Prostate gland (tissue), 2 donors: ENCODE data around the gene DNAJC16. TPM values are rescaled to one million over a fixed set of nuclear protein-coding genes. Genes with fewer than 3 reads are reported as not detected.

Experiments
- DNase-seq: peaks from one replicate; pipeline ENCODE4 v3.0.0-alpha.2; 2019; ENCODE audit warnings: low spot score
- H3K27ac ChIP-seq, 2 donors: fragments of 200-600 bp; sonication (generic); 2 replicates each; pipeline ENCODE4 v1.5.1; 2017 to 2019
- H3K27me3 ChIP-seq: fragments of 200-600 bp; sonication (generic); replicated peaks from 2 replicates; pipeline ENCODE4 v1.5.1; 2019; ENCODE audit not compliant: insufficient read depth
- H3K36me3 ChIP-seq, 2 donors: fragments of 200-600 bp; sonication (generic); 1 replicate in 1 of 2; 2 replicates in 1 of 2; pipeline versions ENCODE4 v1.5.1 to v1.8.1; 2017 to 2019
- H3K4me1 ChIP-seq: fragments of 200-600 bp; sonication (generic); replicated peaks from 2 replicates; pipeline ENCODE4 v1.5.1; 2019
- H3K4me3 ChIP-seq, 2 donors: fragments of 200-600 bp; sonication (generic); 2 replicates each; pipeline ENCODE4 v1.5.1; 2017 to 2019
- H3K9me3 ChIP-seq: fragments of 200-600 bp; sonication (generic); 2 replicates; pipeline ENCODE4 v1.5.1; 2017
- CTCF ChIP-seq, 4 experiments: fragments of 200-600 bp in 2 of 4; fragments of 450-650 bp in 2 of 4; sonication (generic) in 2 of 4; IDR thresholded peaks; 1 replicate in 3 of 4; 2 replicates in 1 of 4; pipeline ENCODE4 v1.5.1; 2016 to 2019; ENCODE audit warnings: antibody characterized with exemption in 4 of 4, mild to moderate bottlenecking in 2 of 4, moderate library complexity in 2 of 4
- POLR2A ChIP-seq: fragments of 450-650 bp; IDR thresholded peaks from one replicate; pipeline ENCODE4 v1.6.1; 2016; ENCODE audit warnings: antibody characterized with exemption, mild to moderate bottlenecking
- POLR2AphosphoS5 ChIP-seq: sonication (generic); formaldehyde crosslinking; IDR thresholded peaks from one replicate; pipeline ENCODE4 v1.6.1; 2017; ENCODE audit warnings: antibody characterized with exemption
- WGBS: methylation state at CpG from one replicate; pipeline ENCODE4 v1.1.5; 2018; 5-methylcytosine and 5-hydroxymethylcytosine counted together
- intact Hi-C: fragments of 100-400 bp; cut with DNase I; formaldehyde crosslinking; loops from one replicate; pipeline ENCODE4 v1.14.2; 2022
- total RNA-seq, 2 donors: library from RNA; depleted of rRNA; stranded (reverse); fragments of >200 nt; gene quantifications; one replicate each; pipeline ENCODE4 v1.1.0, GENCODE V29; 2016

Gene DNAJC16
- total RNA-seq, 2 donors from 2014 or later: 21.5 to 27.2 TPM

GRCh38 chr1:15546641-15547040 is 20.0 kb downstream of the DNAJC16 start:
- Histone ChIP-seq H3K4me3 (no peak overlapping the region), H3K27me3 (no peaks in the 10 kb centered on the region), H3K9me3 (no peaks in the 10 kb centered on the region), H3K36me3 (peaks cover 4 to 16% of the 10 kb centered on the region in 2 donors), H3K4me1 (no peaks in the 10 kb centered on the region), H3K27ac (no peak overlapping the region)
- no peak for DNase-seq
- intact Hi-C loops: no loop called here
- TF ChIP-seq POLR2AphosphoS5: no peak
- no peak for TF ChIP-seq POLR2A
- 83% methylated on average over 2 of the region's 2 CpGs for WGBS

GRCh38 chr1:15550573-15550972 is 23.9 kb downstream of the DNAJC16 start:
- no peak overlapping the region for H3K27ac ChIP-seq
- no peak overlapping the region for H3K4me3 ChIP-seq
- no peaks in the 10 kb centered on the region for H3K27me3 ChIP-seq
- H3K36me3 ChIP-seq: peaks cover 0 to 11% of the 10 kb centered on the region in 2 donors
- intact Hi-C loops: no loop called here
- TF ChIP-seq CTCF (IDR thresholded peaks at IDR 0.05) (no peak), POLR2AphosphoS5 (no peak), POLR2A (no peak)
- no peaks in the 10 kb centered on the region for H3K4me1 ChIP-seq
- no peaks in the 10 kb centered on the region for H3K9me3 ChIP-seq
- no peak for DNase-seq
- 75% methylated on average over 6 of the region's 6 CpGs for WGBS

- WGBS: 89% methylated on average over 2 of the region's 2 CpGs
- Histone ChIP-seq H3K36me3 (no peaks in the 10 kb centered on the region), H3K4me3 (no peak overlapping the region), H3K27ac (no peak overlapping the region), H3K4me1 (peaks cover 4% of the 10 kb centered on the region), H3K27me3 (no peaks in the 10 kb centered on the region), H3K9me3 (no peaks in the 10 kb centered on the region)
- DNase-seq: no peak
- TF ChIP-seq POLR2A (no peak), POLR2AphosphoS5 (no peak), CTCF (IDR thresholded peaks at IDR 0.05) (no peak)
- intact Hi-C loops: no loop called here
Observed at GRCh38 chr1:15557008-15557407, 30.4 kb downstream of the DNAJC16 start.

- no peaks in the 10 kb centered on the region for H3K27me3 ChIP-seq
- H3K27ac ChIP-seq: peak overlapping the region in 1 of 2 donors; percentile 38
- no peak for DNase-seq
- H3K4me3 ChIP-seq: no peak overlapping the region
- 95% methylated on average over 2 of the region's 2 CpGs for WGBS
- H3K9me3 ChIP-seq: no peaks in the 10 kb centered on the region
- TF ChIP-seq POLR2A (no peak), CTCF (IDR thresholded peaks at IDR 0.05) (no peak), POLR2AphosphoS5 (no peak)
- peaks cover 0 to 2% of the 10 kb centered on the region in 2 donors for H3K36me3 ChIP-seq
- intact Hi-C loops: no loop called here
- H3K4me1 ChIP-seq: peaks cover 4% of the 10 kb centered on the region
Observed at GRCh38 chr1:15557594-15557993, 30.9 kb downstream of the DNAJC16 start.

- peak overlapping the region; percentile 84 to 86 for H3K27ac ChIP-seq
- DNase-seq: no peak
- WGBS: 84% methylated on average over 4 of the region's 4 CpGs
- intact Hi-C loops: no loop called here
- H3K9me3 ChIP-seq: no peaks in the 10 kb centered on the region
- peaks cover 4% of the 10 kb centered on the region for H3K4me1 ChIP-seq
- no peak overlapping the region for H3K4me3 ChIP-seq
- H3K27me3 ChIP-seq: no peaks in the 10 kb centered on the region
- H3K36me3 ChIP-seq: peaks cover 0 to 4% of the 10 kb centered on the region in 2 donors
- TF ChIP-seq CTCF (IDR thresholded peaks at IDR 0.05) (no peak), POLR2AphosphoS5 (no peak), POLR2A (no peak)
Observed at GRCh38 chr1:15558516-15558915, 31.9 kb downstream of the DNAJC16 start.
